Left lung (tissue), 10 donors: Measurements from ENCODE around the gene TMEM134. TPM values are rescaled to one million over a fixed set of nuclear protein-coding genes. Genes with fewer than 3 reads are reported as not detected.

Experiments
- ATAC-seq: fragments of 200-7000 bp; cut with Tn5 transposase; one replicate; pipeline ENCODE4 v1.9.1; 2020; ENCODE audit warnings: moderate library complexity
- DNase-seq, 4 donors: peaks; one replicate each; pipeline ENCODE4 v3.0.0-alpha.2; 2013 to 2020
- H3K27ac ChIP-seq, 2 donors: fragments of 200-600 bp; sonication (generic) in 1 of 2; one replicate each; pipeline versions ENCODE4 v1.5.0 to v1.8.0; 2020 to 2021
- H3K27me3 ChIP-seq, 2 donors: fragments of 200-600 bp; sonication (generic) in 1 of 2; one replicate each; pipeline versions ENCODE4 v1.5.0 to v1.8.0; 2020 to 2021
- H3K36me3 ChIP-seq, 2 donors: fragments of 200-600 bp; sonication (generic) in 1 of 2; one replicate each; pipeline versions ENCODE4 v1.5.0 to v1.8.0; 2020 to 2021
- H3K4me1 ChIP-seq, 2 donors: fragments of 200-600 bp; one replicate each; pipeline ENCODE4 v1.8.0; 2021
- H3K4me3 ChIP-seq, 2 donors: fragments of 200-600 bp; sonication (generic) in 1 of 2; one replicate each; pipeline versions ENCODE4 v1.5.0 to v1.8.0; 2020 to 2021; ENCODE audit warnings: mild to moderate bottlenecking in 1 of 2
- H3K9me3 ChIP-seq, 2 donors: fragments of 200-600 bp; sonication (generic) in 1 of 2; one replicate each; pipeline versions ENCODE4 v1.5.0 to v1.8.0; 2020 to 2021
- intact Hi-C, 2 donors: fragments of 100-400 bp; cut with DNase I; formaldehyde crosslinking; loops; one replicate each; pipeline versions ENCODE4 v1.11.2 to v1.14.2; 2022
- polyA plus RNA-seq, 6 donors: library from polyadenylated mRNA; unstranded; fragments of 120-200 nt; gene quantifications; one replicate each; pipeline ENCODE4 v1.2.1, GENCODE V29; 2013; ENCODE audit not compliant: insufficient read length in 6 of 6
- total RNA-seq, 2 donors: library from RNA; stranded (reverse); fragmentation: NEBNext Ultra II Directional; extraction: Animal tissue kit (Norgen Biotek cat#: 25700); gene quantifications; one replicate each; pipeline ENCODE4 v1.2.1, GENCODE V29; 2021
- TF ChIP-seq, protein P1 (sequence below), 2 donors: fragments of 200-600 bp; sonication (generic) in 1 of 2; IDR thresholded peaks; one replicate each; pipeline versions ENCODE4 v1.5.0 to v1.8.0; 2021; ENCODE audit warnings: antibody characterized with exemption in 2 of 2
- donor health status: DM: no; HTN: yes; CAD: no.
- donor health status: DM: no; HTN: no; CAD: no.

The TMEM134 gene
- total and polyA plus RNA-seq, 8 donors = 33.4 to 51.8 (median 44.7) TPM

DNA sequence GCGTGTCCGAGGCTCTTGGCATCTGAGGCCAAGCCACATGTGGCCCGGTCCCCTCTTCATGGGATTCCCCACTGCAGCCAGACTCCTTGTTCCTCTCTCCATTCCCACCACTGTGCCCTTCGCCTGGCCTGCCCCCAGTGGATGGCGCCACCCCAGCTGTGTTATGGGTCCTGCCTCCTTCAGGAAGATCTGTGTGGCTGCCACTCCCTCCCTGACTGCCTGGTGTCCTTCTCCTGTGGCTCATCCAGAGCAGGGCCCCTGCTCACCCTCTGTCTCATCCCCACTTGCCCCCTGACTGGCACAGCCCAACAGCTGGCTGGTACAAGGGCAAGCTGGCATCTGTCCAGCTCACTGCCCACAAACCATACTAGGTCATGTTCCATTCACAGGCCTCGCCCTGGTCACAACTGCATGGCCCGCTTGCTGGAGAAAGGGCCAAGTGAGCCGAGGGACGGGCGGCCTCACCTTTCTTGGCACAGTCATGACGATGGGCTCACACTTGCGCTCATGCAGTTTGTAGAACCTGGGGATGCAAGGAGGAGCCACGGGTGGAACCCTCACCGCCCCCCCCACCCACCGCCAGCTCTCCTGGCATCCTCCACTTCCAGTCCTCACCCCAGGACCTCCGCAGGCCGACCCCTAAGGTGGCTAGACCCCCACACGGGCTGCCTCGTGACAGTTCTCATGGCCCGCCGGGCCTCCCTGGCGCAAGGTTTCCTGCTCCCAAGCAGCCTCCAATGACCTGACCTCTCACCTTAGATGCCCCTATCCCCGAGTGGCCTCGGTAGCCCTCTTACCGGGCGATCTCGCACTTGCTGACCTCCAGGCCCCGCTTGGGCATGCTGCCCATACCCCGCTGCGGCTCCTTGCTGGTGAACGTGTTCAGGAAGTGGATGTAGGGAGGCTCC lies 29.5 kb downstream of the TMEM134 start:
- TF ChIP-seq, protein P1, sequence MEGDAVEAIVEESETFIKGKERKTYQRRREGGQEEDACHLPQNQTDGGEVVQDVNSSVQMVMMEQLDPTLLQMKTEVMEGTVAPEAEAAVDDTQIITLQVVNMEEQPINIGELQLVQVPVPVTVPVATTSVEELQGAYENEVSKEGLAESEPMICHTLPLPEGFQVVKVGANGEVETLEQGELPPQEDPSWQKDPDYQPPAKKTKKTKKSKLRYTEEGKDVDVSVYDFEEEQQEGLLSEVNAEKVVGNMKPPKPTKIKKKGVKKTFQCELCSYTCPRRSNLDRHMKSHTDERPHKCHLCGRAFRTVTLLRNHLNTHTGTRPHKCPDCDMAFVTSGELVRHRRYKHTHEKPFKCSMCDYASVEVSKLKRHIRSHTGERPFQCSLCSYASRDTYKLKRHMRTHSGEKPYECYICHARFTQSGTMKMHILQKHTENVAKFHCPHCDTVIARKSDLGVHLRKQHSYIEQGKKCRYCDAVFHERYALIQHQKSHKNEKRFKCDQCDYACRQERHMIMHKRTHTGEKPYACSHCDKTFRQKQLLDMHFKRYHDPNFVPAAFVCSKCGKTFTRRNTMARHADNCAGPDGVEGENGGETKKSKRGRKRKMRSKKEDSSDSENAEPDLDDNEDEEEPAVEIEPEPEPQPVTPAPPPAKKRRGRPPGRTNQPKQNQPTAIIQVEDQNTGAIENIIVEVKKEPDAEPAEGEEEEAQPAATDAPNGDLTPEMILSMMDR (IDR thresholded peaks at IDR 0.05) = no peak
- Histone ChIP-seq H3K36me3 (peaks cover 0 to 73% of the 10 kb centered on the region in 2 donors), H3K27ac (peak overlapping the region in 1 of 2 donors; percentile 45), H3K4me1 (peaks cover 6 to 83% of the 10 kb centered on the region in 2 donors), H3K27me3 (no peaks in the 10 kb centered on the region), H3K4me3 (peak overlapping the region in 1 of 2 donors; percentile 34), H3K9me3 (no peaks in the 10 kb centered on the region)
- intact Hi-C loops = no loop called here
- peak in 1 of 4 donors; percentile 81 for DNase-seq
- peak; percentile 2 for ATAC-seq

DNA sequence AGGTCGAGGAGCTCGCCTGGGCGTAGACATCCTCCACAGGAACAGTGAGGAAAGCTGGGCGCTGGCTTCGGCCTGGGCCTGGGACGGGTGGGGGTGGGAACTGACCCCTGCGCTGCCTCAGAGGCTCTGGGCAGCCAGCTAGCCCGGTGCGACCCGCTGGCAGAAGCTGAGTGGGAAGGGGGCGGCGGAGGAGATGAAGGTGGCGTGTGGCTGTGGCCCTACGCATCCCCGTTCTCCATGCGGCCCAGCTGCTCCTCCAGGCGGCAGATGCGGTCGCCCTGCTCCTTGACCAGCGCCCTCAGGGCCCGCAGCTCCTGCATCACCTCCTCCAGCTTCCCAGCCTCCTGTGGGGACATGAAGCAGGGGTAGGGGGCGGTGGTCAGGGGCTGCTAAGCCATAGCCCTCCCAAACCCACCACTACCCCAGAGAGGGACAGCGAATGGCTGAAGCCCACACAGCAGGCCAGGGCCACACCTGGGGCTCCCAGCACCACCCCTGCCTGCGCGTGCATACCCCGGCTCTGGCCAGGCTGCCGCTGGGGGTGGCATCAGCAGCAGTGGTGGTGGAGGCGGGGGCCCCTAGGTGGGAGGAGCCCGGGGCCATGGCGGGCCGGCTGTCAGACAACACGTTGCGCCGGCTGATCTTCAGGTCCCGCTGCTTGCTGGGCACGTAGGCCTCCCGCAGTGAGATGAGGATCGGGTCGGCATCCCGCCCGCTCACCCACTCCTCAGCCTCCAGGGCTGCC lies 30.7 kb downstream of the TMEM134 start:
- Histone ChIP-seq H3K9me3 (no peaks in the 10 kb centered on the region), H3K4me1 (peaks cover 6 to 73% of the 10 kb centered on the region in 2 donors), H3K27me3 (no peaks in the 10 kb centered on the region), H3K36me3 (peaks cover 0 to 85% of the 10 kb centered on the region in 2 donors), H3K4me3 (peak overlapping the region in 1 of 2 donors; percentile 34), H3K27ac (peak overlapping the region in 1 of 2 donors; percentile 45)
- TF ChIP-seq, protein P1 (IDR thresholded peaks at IDR 0.05) = no peak
- DNase-seq (peak in 1 of 4 donors; percentile 81), ATAC-seq (no peak)
- intact Hi-C loops = no loop called here

DNA sequence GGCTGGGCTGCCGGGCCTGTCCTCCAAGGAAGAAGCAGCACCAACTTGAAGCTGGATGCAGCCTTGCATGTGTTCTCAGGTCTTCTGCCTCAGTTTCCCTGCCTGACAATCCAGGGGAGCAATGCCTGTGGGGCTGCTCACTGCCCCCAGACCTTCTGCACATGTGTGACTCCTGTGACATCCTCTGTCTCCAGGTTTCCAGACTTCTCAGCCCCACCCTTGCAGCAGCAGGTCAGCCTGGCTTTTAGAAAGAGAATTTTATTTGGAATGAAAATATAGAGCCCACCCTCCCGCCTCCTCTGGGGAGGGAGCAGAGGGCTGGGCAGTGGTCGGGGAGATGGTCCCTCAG lies 31.3 kb downstream of the TMEM134 start:
- H3K27ac ChIP-seq = peak overlapping the region in 1 of 2 donors; percentile 45
- TF ChIP-seq, protein P1 (IDR thresholded peaks at IDR 0.05) = no peak
- H3K36me3 ChIP-seq = peaks cover 0 to 90% of the 10 kb centered on the region in 2 donors
- DNase-seq (no peak), ATAC-seq (no peak)
- H3K4me3 ChIP-seq = peak overlapping the region in 1 of 2 donors; percentile 34
- H3K4me1 ChIP-seq = peaks cover 6 to 70% of the 10 kb centered on the region in 2 donors
- H3K27me3 ChIP-seq = no peaks in the 10 kb centered on the region
- intact Hi-C loops = no loop called here
- no peaks in the 10 kb centered on the region for H3K9me3 ChIP-seq

DNA sequence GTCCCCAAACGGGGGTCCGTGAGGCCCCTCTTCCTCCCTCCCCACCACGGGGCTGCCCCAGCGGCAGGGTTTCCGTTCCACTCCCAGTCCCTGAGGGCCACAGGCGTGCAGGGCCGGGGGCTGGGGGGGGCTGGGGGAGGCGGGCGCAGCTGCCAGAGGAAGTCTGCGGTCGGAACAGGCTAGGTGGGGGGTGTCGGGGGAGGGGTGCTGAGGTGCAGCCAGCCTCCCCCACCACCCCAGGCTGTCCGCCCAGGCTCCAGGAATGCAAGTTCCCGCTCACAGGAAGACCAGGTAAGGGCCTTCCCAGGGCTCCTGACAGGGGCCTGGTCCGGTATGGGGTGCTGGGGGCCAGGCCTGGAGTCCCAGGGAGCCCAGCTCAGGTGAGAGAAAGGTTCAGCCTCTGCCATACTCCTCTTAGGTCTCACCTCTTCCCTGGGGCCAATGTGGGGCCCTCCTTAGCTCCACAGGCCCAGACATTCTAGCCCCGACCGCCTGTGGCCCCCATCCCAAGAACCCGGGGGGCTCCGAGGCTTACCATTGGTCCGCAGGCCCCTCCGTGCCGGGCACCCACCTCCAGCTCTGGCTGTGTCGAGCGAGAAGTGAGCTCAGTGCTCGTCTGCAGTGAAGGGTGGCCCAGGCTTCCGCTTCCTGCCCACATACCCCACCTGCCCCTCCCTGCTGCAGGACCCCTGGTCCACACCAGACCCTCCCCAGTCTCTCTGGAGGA lies 31.8 kb downstream of the TMEM134 start, which contains the start of gene PTPRCAP:
TSS of gene PTPRCAP (minus strand) at position 601 of the 727 bp plus-strand sequence. CDS start at position 538, 63 bp downstream.
- peak within 1 kb of the TSS in 1 of 2 donors; percentile 34 for H3K4me3 ChIP-seq
- H3K27ac ChIP-seq = peak within 1 kb of the TSS in 1 of 2 donors; percentile 45
- no peaks in the 10 kb centered on the region for H3K9me3 ChIP-seq
- no peaks in the 10 kb centered on the region for H3K27me3 ChIP-seq
- DNase-seq (peak in 1 of 4 donors; percentile 72), ATAC-seq (peak; percentile 7)
- TF ChIP-seq, protein P1 (IDR thresholded peaks at IDR 0.05) = no peak
- peaks cover under 1 to 64% of the 10 kb centered on the region in 2 donors for H3K4me1 ChIP-seq
- intact Hi-C loops = no loop called here
- H3K36me3 ChIP-seq = peaks cover 0 to 95% of the 10 kb centered on the region in 2 donors
